ENCODE measurements around the gene CIDEB. TPM values are rescaled to one million over a fixed set of nuclear protein-coding genes. Genes with fewer than 3 reads are reported as not detected.

The CIDEB gene
- total and polyA plus RNA-seq, 10 of the 15 experiments (the other 5 are each of a cell fraction or from before 2014, with no cell fraction given), result 0.34 to 6.3 (median 3.2) TPM

DNA sequence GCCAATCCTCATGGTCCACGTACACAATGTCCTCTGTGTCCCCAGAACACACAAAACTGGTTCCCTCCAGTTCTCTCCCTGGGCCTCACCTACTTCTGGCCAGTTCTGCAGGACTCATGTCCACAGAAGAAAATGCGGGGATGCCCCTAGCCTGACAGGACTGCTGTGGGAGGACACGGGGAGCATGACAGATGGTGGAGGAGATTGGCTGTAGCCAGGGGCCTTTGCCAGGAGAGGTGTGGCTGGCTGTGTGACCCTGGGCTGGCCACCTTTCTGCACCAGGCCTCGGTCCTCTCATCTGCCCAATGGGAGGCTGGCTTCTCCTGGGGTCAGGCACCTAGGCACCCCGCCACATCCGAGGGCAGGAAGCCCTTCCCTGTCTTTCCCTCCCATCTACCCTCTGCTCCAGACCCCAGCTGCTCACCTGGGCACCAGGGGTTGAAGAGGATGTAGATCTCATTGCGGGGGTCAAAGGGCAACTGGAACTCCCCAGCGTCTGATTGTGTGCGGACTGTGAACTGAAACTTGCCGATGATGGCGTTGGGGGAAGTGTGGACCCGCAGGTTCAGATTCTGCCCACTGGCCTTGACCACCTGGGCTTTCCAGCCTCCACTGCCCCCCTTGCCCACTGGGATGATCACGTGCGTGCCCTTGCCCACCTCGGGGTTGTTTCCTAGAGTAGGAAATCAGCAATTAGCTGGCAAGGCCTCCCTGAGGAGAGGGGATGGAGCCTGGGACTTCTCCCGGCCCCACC is 47.6 kb downstream of the CIDEB start (continued):
- TF ChIP-seq, protein P1, sequence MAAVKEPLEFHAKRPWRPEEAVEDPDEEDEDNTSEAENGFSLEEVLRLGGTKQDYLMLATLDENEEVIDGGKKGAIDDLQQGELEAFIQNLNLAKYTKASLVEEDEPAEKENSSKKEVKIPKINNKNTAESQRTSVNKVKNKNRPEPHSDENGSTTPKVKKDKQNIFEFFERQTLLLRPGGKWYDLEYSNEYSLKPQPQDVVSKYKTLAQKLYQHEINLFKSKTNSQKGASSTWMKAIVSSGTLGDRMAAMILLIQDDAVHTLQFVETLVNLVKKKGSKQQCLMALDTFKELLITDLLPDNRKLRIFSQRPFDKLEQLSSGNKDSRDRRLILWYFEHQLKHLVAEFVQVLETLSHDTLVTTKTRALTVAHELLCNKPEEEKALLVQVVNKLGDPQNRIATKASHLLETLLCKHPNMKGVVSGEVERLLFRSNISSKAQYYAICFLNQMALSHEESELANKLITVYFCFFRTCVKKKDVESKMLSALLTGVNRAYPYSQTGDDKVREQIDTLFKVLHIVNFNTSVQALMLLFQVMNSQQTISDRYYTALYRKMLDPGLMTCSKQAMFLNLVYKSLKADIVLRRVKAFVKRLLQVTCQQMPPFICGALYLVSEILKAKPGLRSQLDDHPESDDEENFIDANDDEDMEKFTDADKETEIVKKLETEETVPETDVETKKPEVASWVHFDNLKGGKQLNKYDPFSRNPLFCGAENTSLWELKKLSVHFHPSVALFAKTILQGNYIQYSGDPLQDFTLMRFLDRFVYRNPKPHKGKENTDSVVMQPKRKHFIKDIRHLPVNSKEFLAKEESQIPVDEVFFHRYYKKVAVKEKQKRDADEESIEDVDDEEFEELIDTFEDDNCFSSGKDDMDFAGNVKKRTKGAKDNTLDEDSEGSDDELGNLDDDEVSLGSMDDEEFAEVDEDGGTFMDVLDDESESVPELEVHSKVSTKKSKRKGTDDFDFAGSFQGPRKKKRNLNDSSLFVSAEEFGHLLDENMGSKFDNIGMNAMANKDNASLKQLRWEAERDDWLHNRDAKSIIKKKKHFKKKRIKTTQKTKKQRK (IDR thresholded peaks at IDR 0.05; ENCODE audit: low read depth, low read length), result no peak
- TF ChIP-seq ETV6 (conservative IDR thresholded peaks at IDR 0.05 in 1 of 2, IDR thresholded peaks at IDR 0.05 in 1 of 2; ENCODE audit: borderline replicate concordance in 1 of 2, low read depth in 1 of 2) (no peak), RB1 (IDR thresholded peaks at IDR 0.05; ENCODE audit: borderline replicate concordance) (no peak), SREBF2 (IDR thresholded peaks at IDR 0.05; ENCODE audit: low read length) (no peak), JUNB (IDR thresholded peaks at IDR 0.05) (no peak)
- TF ChIP-seq, protein P2, sequence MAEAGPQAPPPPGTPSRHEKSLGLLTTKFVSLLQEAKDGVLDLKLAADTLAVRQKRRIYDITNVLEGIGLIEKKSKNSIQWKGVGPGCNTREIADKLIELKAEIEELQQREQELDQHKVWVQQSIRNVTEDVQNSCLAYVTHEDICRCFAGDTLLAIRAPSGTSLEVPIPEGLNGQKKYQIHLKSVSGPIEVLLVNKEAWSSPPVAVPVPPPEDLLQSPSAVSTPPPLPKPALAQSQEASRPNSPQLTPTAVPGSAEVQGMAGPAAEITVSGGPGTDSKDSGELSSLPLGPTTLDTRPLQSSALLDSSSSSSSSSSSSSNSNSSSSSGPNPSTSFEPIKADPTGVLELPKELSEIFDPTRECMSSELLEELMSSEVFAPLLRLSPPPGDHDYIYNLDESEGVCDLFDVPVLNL (IDR thresholded peaks at IDR 0.05; ENCODE audit: low read depth, low read length), result no peak
